ENCODE measurements around the gene PEPD. TPM values are rescaled to one million over a fixed set of nuclear protein-coding genes. Genes with fewer than 3 reads are reported as not detected.

PEPD gene
- total RNA-seq, 4 donors from 2014 or later, result 40.1 to 61.4 (median 53.4) TPM

DNA sequence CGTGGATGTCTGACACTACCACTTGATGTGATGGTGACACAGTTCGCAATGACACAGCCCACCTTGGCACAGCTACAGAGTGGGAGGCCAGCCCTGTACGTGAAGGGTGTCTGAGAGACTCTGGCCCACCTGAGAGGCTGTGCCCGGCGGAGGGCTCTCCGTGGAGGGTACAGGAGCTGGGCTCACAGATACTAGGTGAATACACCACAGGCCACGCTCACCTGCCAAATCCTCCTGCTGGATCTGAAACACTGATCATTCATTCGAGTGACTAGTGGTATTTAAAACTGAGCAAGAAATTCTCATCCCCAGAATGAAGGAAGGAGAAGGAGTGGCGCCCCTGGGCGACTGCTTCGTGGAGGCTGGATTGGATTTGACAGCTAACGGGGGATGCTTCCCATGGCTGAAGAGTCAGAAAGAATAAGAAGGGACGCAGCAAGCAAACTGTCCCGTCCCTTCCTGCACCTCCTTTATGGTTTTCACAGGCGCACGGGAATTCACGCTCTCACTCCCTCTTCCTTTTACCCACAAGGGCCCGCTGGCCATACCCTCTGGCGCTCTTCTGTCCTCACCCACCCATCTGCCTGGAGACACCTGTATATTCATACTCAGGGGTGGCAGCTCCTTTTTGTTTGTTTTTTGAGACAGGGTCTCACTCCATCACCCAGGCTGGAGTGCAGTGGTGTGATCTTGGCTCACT, 123.1 kb downstream of the PEPD start:
- WGBS, 2 donors, result 84 to 93% methylated on average over 17 to 18 of the region's 19 CpGs
- TF ChIP-seq POLR2A (IDR thresholded peaks at IDR 0.05) (no peak), CTCF (IDR thresholded peaks at IDR 0.05) (no peak)
- no peak for DNase-seq
- Histone ChIP-seq H3K9me3 (no peaks in the 10 kb centered on the region), H3K4me3 (no peak overlapping the region), H3K36me3 (peaks cover 0 to 19% (median 0%) of the 10 kb centered on the region in 3 donors), H3K27me3 (no peaks in the 10 kb centered on the region), H3K4me1 (peaks cover 10 to 38% (median 36%) of the 10 kb centered on the region in 3 donors), H3K27ac (no peak overlapping the region)
- intact Hi-C loops (cut with DNase I), result no loop called here

GRCh38 chr19:33397536-33398360, 123.8 kb downstream of the PEPD start:
- H3K4me1 ChIP-seq, result peaks cover 10 to 44% (median 40%) of the 10 kb centered on the region in 3 donors
- intact Hi-C loops (cut with DNase I), result no loop called here
- peaks cover 0 to 19% (median 0%) of the 10 kb centered on the region in 3 donors for H3K36me3 ChIP-seq
- TF ChIP-seq CTCF (IDR thresholded peaks at IDR 0.05), result no peak
- no peak for TF ChIP-seq POLR2A (IDR thresholded peaks at IDR 0.05)
- no peaks in the 10 kb centered on the region for H3K9me3 ChIP-seq
- no peak overlapping the region for H3K27ac ChIP-seq
- DNase-seq, result no peak
- 75% methylated on average over 4 of the region's 15 CpGs; no CpG with 5 or more reads in 1 of the 2 donors for WGBS, 2 donors
- no peak overlapping the region for H3K4me3 ChIP-seq
- H3K27me3 ChIP-seq, result no peaks in the 10 kb centered on the region

DNA sequence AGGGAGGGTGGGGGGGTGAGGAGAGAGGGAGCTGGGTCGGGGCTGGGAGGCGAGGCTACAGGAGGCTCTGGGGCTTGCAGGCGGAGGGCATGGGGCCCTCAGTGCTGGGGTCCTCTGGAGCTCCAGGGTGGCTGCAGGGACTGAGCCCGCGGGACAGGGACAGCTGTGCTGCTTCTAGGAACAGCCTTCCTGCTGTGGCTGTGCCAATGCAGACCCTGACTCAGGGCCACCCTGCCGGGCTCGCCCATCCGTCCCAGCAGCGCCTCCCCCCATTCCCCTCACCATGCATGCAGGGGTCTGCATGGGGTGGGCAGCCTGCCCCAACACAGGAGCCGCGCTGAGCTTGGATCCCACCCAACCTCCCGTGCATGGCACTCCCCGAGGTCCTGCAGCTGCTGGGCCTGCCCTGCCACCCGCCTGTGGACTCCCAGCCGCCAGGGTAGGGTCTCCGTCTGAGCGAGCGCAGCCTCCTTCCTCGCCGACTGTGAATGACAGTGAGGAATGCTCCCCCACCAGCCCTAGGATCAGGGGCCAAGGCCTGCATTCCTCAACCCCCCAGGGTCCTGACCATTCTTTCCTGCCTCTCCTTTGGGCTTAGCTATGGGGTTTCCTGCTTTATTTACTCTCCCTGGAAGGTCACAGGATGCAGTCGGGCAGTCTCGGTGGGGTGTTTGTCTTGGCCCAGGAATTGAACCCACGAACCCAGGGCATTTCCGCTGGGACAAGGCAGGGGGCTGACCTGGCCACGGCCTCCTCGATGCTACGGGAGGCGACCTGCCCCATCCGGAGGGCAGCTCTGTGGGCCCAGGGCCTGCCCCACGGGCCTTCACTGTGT, 124.7 kb downstream of the PEPD start:
- 66 to 74% methylated on average over 8 to 13 of the region's 30 CpGs for WGBS, 2 donors
- Histone ChIP-seq H3K4me3 (no peak overlapping the region), H3K4me1 (peaks cover 10 to 52% (median 40%) of the 10 kb centered on the region in 3 donors), H3K27ac (no peak overlapping the region), H3K9me3 (no peaks in the 10 kb centered on the region), H3K27me3 (no peaks in the 10 kb centered on the region), H3K36me3 (peaks cover 0 to 19% (median 0%) of the 10 kb centered on the region in 3 donors)
- DNase-seq, result no peak
- no peak for TF ChIP-seq CTCF (IDR thresholded peaks at IDR 0.05)
- TF ChIP-seq POLR2A (IDR thresholded peaks at IDR 0.05), result no peak
- intact Hi-C loops (cut with DNase I), result no loop called here

DNA sequence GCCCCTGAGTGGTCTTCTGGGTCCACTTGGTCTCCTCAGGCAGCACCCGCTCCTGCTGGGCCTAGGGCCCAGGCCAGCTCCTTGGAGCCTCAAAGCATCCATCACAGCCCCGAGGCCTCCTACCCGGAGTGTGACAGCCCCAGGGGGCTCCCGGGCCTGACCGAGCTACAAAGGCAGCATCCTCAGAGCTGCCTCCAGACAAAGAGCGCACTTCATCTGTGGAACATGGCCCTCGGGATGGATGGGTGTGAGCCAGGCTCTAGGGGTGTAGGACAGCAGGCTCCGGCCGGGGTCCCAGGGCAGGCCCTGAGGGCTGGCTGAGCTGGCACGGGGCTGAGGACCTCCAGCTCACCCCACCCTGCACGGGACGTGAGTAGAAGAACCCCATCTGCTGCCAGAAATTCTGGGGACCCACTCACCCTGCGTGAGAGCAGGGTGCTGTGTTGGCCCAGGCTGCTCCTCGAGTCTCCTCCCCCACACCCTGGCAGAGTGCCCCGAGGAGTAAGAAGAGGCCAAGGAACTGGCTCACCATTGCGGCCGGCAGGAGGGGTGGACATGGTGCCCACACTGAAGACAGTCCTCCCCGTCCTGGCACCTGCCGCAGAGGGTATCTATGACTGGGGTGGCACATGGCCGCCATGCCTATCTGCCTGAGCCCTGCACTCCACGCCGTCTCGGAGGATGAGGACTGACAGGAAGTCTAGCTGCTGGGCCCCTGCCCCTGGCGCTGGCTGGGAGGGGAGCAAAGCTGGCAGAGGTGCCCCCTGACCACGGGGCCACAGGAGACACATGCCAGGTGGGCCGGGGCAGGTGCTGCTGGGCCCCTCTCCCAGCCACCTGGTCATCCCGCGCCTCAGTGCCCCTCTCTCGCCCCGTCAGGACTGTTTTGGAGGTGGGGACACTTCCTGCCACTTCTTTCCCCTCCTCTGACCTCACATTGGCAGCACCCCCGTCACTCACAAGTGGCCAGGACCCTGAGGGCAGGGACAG, 125.7 kb downstream of the PEPD start:
- Histone ChIP-seq H3K27me3 (no peaks in the 10 kb centered on the region), H3K36me3 (peaks cover 0 to 19% (median 0%) of the 10 kb centered on the region in 3 donors), H3K9me3 (no peaks in the 10 kb centered on the region), H3K4me3 (no peak overlapping the region), H3K4me1 (peaks cover 11 to 63% (median 46%) of the 10 kb centered on the region in 3 donors), H3K27ac (peak overlapping the region in 1 of 4 donors; percentile 13)
- DNase-seq, result no peak
- WGBS, 2 donors, result 51 to 53% methylated on average over 3 of the region's 31 CpGs
- intact Hi-C loops (cut with DNase I), result no loop called here
- TF ChIP-seq CTCF (IDR thresholded peaks at IDR 0.05) (no peak), POLR2A (IDR thresholded peaks at IDR 0.05) (no peak)

Measured in esophagus squamous epithelium (tissue), 5 donors.